OCI-LY7 (cell line): Measurements from ENCODE around the gene KRT35. TPM values are rescaled to one million over a fixed set of nuclear protein-coding genes. Genes with fewer than 3 reads are reported as not detected.

Source experiments
- BruUV-seq: library from RNA; stranded (reverse); fragments of 400-500 nt; replicated peaks from 2 replicates; lab custom pipeline; 2021; lab: Mats Ljungman, UMichigan
- CTCF ChIA-PET: fragments of 300-600 bp; sonication (Branson Sonifier 250); formaldehyde crosslinking; loops from one replicate; lab custom pipeline; 2022; ENCODE audit warnings: antibody characterized with exemption; ENCODE audit not compliant: unreplicated experiment; lab: Charles Lee
- POLR2A ChIA-PET: fragments of 300-600 bp; sonication (Branson Sonifier 250); formaldehyde crosslinking; loops from one replicate; lab custom pipeline; 2022; ENCODE audit warnings: antibody characterized with exemption; lab: Charles Lee
- DNase-seq: peaks from one replicate; pipeline ENCODE4 v3.0.0-alpha.2; 2015; ENCODE audit warnings: low spot score
- H2AFZ ChIP-seq: fragments of 200-600 bp; sonication (generic), shearing (Covaris generic); 2 replicates; pipeline ENCODE4 v1.6.1; 2014; ENCODE audit warnings: mild to moderate bottlenecking, antibody characterized with exemption, low read length, moderate library complexity
- H3K27ac ChIP-seq: fragments of 200-600 bp; sonication (generic); 2 replicates; pipeline ENCODE4 v1.5.1; 2014; ENCODE audit warnings: mixed run types, low read depth, mild to moderate bottlenecking, moderate library complexity, low read length, inconsistent platforms; ENCODE audit not compliant: poor library complexity, severe bottlenecking
- H3K36me3 ChIP-seq: fragments of 200-600 bp; sonication (generic); 2 replicates; pipeline ENCODE4 v1.6.1; 2014; ENCODE audit warnings: mild to moderate bottlenecking, antibody characterized with exemption, low read length, moderate library complexity, mixed read lengths; ENCODE audit not compliant: insufficient read depth
- H3K4me1 ChIP-seq: fragments of 200-600 bp; sonication (generic); 2 replicates; pipeline ENCODE4 v1.5.1; 2014; ENCODE audit warnings: mild to moderate bottlenecking, low read length; ENCODE audit not compliant: insufficient read depth, poor library complexity, severe bottlenecking
- H3K4me2 ChIP-seq: fragments of 200-600 bp; sonication (generic); 2 replicates; pipeline ENCODE4 v1.6.1; 2014; ENCODE audit warnings: mild to moderate bottlenecking, low read length
- H3K4me3 ChIP-seq: fragments of 200-600 bp; sonication (generic); 2 replicates; pipeline ENCODE4 v1.5.1; 2014; ENCODE audit warnings: mild to moderate bottlenecking, low read depth, low read length; ENCODE audit not compliant: poor library complexity, severe bottlenecking
- H3K79me2 ChIP-seq: fragments of 200-600 bp; sonication (generic); 2 replicates; pipeline ENCODE4 v1.6.1; 2016; ENCODE audit warnings: low read depth, mild to moderate bottlenecking, low read length, moderate library complexity, mixed read lengths; ENCODE audit not compliant: insufficient read depth
- H3K9me2 ChIP-seq: fragments of 200-600 bp; sonication (generic); 2 replicates; pipeline ENCODE4 v1.6.1; 2016; ENCODE audit warnings: mild to moderate bottlenecking, low read length, mixed read lengths; ENCODE audit not compliant: insufficient read depth
- H3K9me3 ChIP-seq: fragments of 200-600 bp; sonication (generic); 2 replicates; pipeline ENCODE4 v1.6.1; 2014; ENCODE audit warnings: mild to moderate bottlenecking, mixed run types, low read length, mixed read lengths
- H4K20me1 ChIP-seq: fragments of 200-600 bp; sonication (generic); 2 replicates; pipeline ENCODE4 v1.6.1; 2014; ENCODE audit warnings: mild to moderate bottlenecking, antibody characterized with exemption, low read length, moderate library complexity, mixed read lengths; ENCODE audit not compliant: insufficient read depth
- CTCF ChIP-seq: fragments of 200-600 bp; sonication (generic); conservative IDR thresholded peaks from 2 replicates; pipeline ENCODE4 v1.5.1; 2014; ENCODE audit warnings: mild to moderate bottlenecking, antibody characterized with exemption, low read length, moderate library complexity, mixed read lengths
- EZH2phosphoT487 ChIP-seq: fragments of 200-600 bp; sonication (generic); IDR thresholded peaks from 2 replicates; pipeline ENCODE4 v1.6.1; 2018; ENCODE audit warnings: low read depth, borderline replicate concordance, mild to moderate bottlenecking, mixed run types, antibody characterized with exemption, low read length, moderate library complexity, mixed read lengths
- intact Hi-C: fragments of 100-400 bp; cut with micrococcal nuclease; formaldehyde crosslinking; loops from one replicate; pipeline ENCODE4 v1.10.0; 2022; ENCODE audit not compliant: unreplicated experiment
- total RNA-seq, 2 experiments: library from RNA; depleted of rRNA in 1 of 2; stranded (reverse); fragments of >200 nt in 1 of 2; shearing (Covaris generic) in 1 of 2; gene quantifications; 2 replicates each; pipeline ENCODE4 v1.2.3, GENCODE V29; 2014 to 2022

Gene KRT35
- total RNA-seq, 2 experiments from 2014 or later: not detected

DNA sequence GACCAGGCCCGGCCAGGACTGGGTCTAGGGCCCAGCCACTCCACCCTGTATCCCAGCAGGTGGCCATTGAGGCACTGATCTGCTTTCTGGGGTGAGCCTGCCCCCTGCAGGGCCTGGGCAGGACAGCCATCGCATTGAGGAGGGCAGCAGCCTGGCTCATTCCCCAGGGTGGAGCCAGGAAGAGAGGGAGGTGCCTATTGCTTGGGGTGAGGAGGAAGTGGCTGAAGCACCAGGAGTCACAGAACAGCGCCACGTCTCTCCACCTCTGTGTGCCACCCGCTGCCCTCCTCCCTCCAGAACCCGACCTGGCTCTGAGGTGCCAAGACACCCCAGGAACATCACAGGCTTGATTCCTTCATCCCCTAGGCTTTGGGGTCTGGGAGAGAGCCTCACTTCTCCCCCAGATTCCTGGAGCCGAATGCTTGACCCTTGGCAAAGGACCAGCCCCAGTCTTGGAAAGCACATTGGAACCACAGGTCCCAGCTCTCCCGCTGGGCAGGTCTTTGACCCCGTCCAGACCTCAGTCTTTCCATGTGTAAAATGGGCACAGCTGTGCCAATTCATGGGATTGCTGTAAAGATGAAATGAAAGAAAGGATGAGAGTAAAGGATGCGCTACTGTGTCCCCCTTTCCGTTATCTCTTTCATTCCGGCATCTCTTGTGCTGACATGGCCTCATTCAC, 16.0 kb upstream of the KRT35 start:
- no TSS peak for BruUV-seq
- Histone ChIP-seq H3K4me1 (no peaks in the 10 kb centered on the region), H3K4me3 (no peak overlapping the region), H3K9me3 (no peaks in the 10 kb centered on the region), H3K79me2 (no peaks in the 10 kb centered on the region), H3K36me3 (no peaks in the 10 kb centered on the region), H3K9me2 (no peaks in the 10 kb centered on the region), H3K4me2 (peak overlapping the region; percentile 21; the same call in 1 of the 2 replicates), H4K20me1 (no peaks in the 10 kb centered on the region), H3K27ac (no peak overlapping the region), H2AFZ (peak overlapping the region; percentile 26; the same call in 1 of the 2 replicates)
- ChIA-PET CTCF (no interaction called here), POLR2A (no interaction called here)
- intact Hi-C loops: loop anchor here (5.0 kb wide), 1 partner anchor 150 kb away; no protein-coding TSS in a partner anchor
- peak; percentile 67 for DNase-seq
- TF ChIP-seq CTCF: peak; percentile 76
- TF ChIP-seq EZH2phosphoT487: no peak

- Histone ChIP-seq H3K4me2 (no peak overlapping the region), H3K27ac (no peak overlapping the region)
- CTCF ChIA-PET: no interaction called here
Measured at GRCh38 chr17:41494524-41494923, 13.6 kb upstream of the KRT35 start.

More at GRCh38 chr17:41494524-41494923, 13.6 kb upstream of the KRT35 start:
- Histone ChIP-seq H3K79me2 (no peaks in the 10 kb centered on the region), H3K9me3 (no peaks in the 10 kb centered on the region), H4K20me1 (no peaks in the 10 kb centered on the region), H3K4me3 (no peak overlapping the region), H3K9me2 (no peaks in the 10 kb centered on the region), H2AFZ (no peak overlapping the region), H3K36me3 (no peaks in the 10 kb centered on the region), H3K4me1 (no peaks in the 10 kb centered on the region)
- DNase-seq: no peak
- no TSS peak for BruUV-seq
- intact Hi-C loops: no loop called here
- no peak for TF ChIP-seq CTCF
- POLR2A ChIA-PET: no interaction called here
